Esophagus muscularis mucosa (tissue), 4 donors: Measurements from ENCODE around the gene SYT15.

ENCODE experiments used
- CTCF ChIP-seq, 3 experiments: fragments of 200-600 bp in 2 of 3; fragments of 450-650 bp in 1 of 3; sonication (generic) in 2 of 3; IDR thresholded peaks; one replicate each; pipeline ENCODE4 v1.5.1; 2017 to 2019; ENCODE audit warnings: antibody characterized with exemption in 3 of 3, mild to moderate bottlenecking in 2 of 3, moderate library complexity in 1 of 3
- EP300 ChIP-seq: sonication (generic); formaldehyde crosslinking; IDR thresholded peaks from one replicate; pipeline ENCODE4 v1.6.1; 2017; ENCODE audit warnings: antibody characterized with exemption
- POLR2A ChIP-seq: fragments of 450-650 bp; IDR thresholded peaks from one replicate; pipeline ENCODE4 v1.6.1; 2017; ENCODE audit warnings: antibody characterized with exemption, moderate library complexity, mild to moderate bottlenecking, low read depth
- POLR2AphosphoS5 ChIP-seq, 2 donors: sonication (generic); formaldehyde crosslinking; IDR thresholded peaks; one replicate each; pipeline ENCODE4 v1.6.1; 2017; ENCODE audit warnings: antibody characterized with exemption in 2 of 2

GRCh38 chr10:46536171-46536570, 42.8 kb upstream of the SYT15 start:
- TF ChIP-seq POLR2AphosphoS5 (IDR thresholded peaks at IDR 0.05), result no peak
- no peak for TF ChIP-seq CTCF (IDR thresholded peaks at IDR 0.05)
- TF ChIP-seq EP300, result no peak
- no peak for TF ChIP-seq POLR2A
